ENCODE data around the gene VIPR2. TPM values are rescaled to one million over a fixed set of nuclear protein-coding genes. Genes with fewer than 3 reads are reported as not detected.

Gene VIPR2
- total RNA-seq, 4 donors from 2014 or later = 0.53 to 2.5 (median 1.8) TPM

- peaks cover 0 to 5% (median 0%) of the 10 kb centered on the region in 4 donors for H3K4me1 ChIP-seq
- TF ChIP-seq POLR2A (IDR thresholded peaks at IDR 0.05) (no peak), CTCF (IDR thresholded peaks at IDR 0.05) (no peak)
- H3K27me3 ChIP-seq = peaks cover 0 to 11% of the 10 kb centered on the region in 2 donors
- H3K36me3 ChIP-seq = no peaks in the 10 kb centered on the region
- no peak overlapping the region for H3K4me3 ChIP-seq
- no peak for DNase-seq
- no peaks in the 10 kb centered on the region for H3K9me3 ChIP-seq
- H3K27ac ChIP-seq = no peak overlapping the region
These were observed 4.0 kb upstream of the VIPR2 start for GRCh38 chr7:159148430-159149395.

GRCh38 chr7:159147687-159148086 is 3.0 kb upstream of the VIPR2 start:
- H3K4me1 ChIP-seq = peaks cover 0 to 5% (median 0%) of the 10 kb centered on the region in 4 donors
- TF ChIP-seq POLR2A (IDR thresholded peaks at IDR 0.05) = no peak
- no peak for TF ChIP-seq CTCF (IDR thresholded peaks at IDR 0.05)
- H3K27me3 ChIP-seq = peaks cover 0 to 14% of the 10 kb centered on the region in 2 donors
- no peaks in the 10 kb centered on the region for H3K9me3 ChIP-seq
- no peak overlapping the region for H3K4me3 ChIP-seq
- DNase-seq = no peak
- no peaks in the 10 kb centered on the region for H3K36me3 ChIP-seq
- no peak overlapping the region for H3K27ac ChIP-seq

- no peaks in the 10 kb centered on the region for H3K9me3 ChIP-seq
- peaks cover 0 to 5% (median 0%) of the 10 kb centered on the region in 4 donors for H3K4me1 ChIP-seq
- DNase-seq = no peak
- H3K4me3 ChIP-seq = no peak overlapping the region
- peaks cover 0 to 14% of the 10 kb centered on the region in 2 donors for H3K27me3 ChIP-seq
- TF ChIP-seq CTCF (IDR thresholded peaks at IDR 0.05) (no peak), POLR2A (IDR thresholded peaks at IDR 0.05) (no peak)
- H3K27ac ChIP-seq = no peak overlapping the region
- no peaks in the 10 kb centered on the region for H3K36me3 ChIP-seq
These were observed 2.6 kb upstream of the VIPR2 start for GRCh38 chr7:159147246-159147645.

GRCh38 chr7:159146084-159146858 is 1.6 kb upstream of the VIPR2 start:
- peaks cover 0 to 14% of the 10 kb centered on the region in 2 donors for H3K27me3 ChIP-seq
- H3K36me3 ChIP-seq = no peaks in the 10 kb centered on the region
- no peak overlapping the region for H3K27ac ChIP-seq
- no peaks in the 10 kb centered on the region for H3K9me3 ChIP-seq
- no peak overlapping the region for H3K4me3 ChIP-seq
- H3K4me1 ChIP-seq = peaks cover 0 to 9% (median 0%) of the 10 kb centered on the region in 4 donors
- TF ChIP-seq CTCF (IDR thresholded peaks at IDR 0.05) = no peak
- DNase-seq = no peak

GRCh38 chr7:159145490-159145855 is 806 bp upstream of the VIPR2 start:
- H3K9me3 ChIP-seq = no peaks in the 10 kb centered on the region
- H3K27me3 ChIP-seq = peaks cover 0 to 14% of the 10 kb centered on the region in 2 donors
- DNase-seq = no peak
- H3K27ac ChIP-seq = peak overlapping the region in 2 of 4 donors; percentile 13 to 56
- H3K4me1 ChIP-seq = peaks cover 0 to 9% (median 0%) of the 10 kb centered on the region in 4 donors
- peak overlapping the region; percentile 35 to 54 (median 48) for H3K4me3 ChIP-seq
- TF ChIP-seq CTCF (IDR thresholded peaks at IDR 0.05) (no peak), POLR2A (IDR thresholded peaks at IDR 0.05) (no peak)
- no peaks in the 10 kb centered on the region for H3K36me3 ChIP-seq
